Muscle layer of duodenum (tissue), 2 donors: Measurements from ENCODE around the gene MRPS10.
"Not testable (repeated sequence)": the region's sequence is repeated elsewhere in the genome, so short reads cannot be mapped to it uniquely, and the experiment has no call there.

ENCODE experiments used
- H3K27ac ChIP-seq: one replicate; pipeline ENCODE4 v1.7.0; 2013; ENCODE audit warnings: mild to moderate bottlenecking, low read length
- H3K27me3 ChIP-seq: one replicate; pipeline ENCODE4 v1.7.0; 2013; ENCODE audit warnings: low read depth, mild to moderate bottlenecking, control low read depth, low read length
- H3K36me3 ChIP-seq, 2 donors: one replicate each; pipeline ENCODE4 v1.7.0; 2013; ENCODE audit warnings: low read length in 2 of 2, control low read depth in 1 of 2, mild to moderate bottlenecking in 1 of 2; ENCODE audit not compliant: insufficient read depth in 2 of 2, control insufficient read depth in 1 of 2
- H3K4me1 ChIP-seq, 2 donors: one replicate each; pipeline ENCODE4 v1.7.0; 2013; ENCODE audit warnings: low read length in 2 of 2, mild to moderate bottlenecking in 2 of 2, control low read depth in 1 of 2, moderate library complexity in 1 of 2; ENCODE audit not compliant: insufficient read depth in 2 of 2, control insufficient read depth in 1 of 2
- H3K4me3 ChIP-seq, 2 donors: one replicate each; pipeline ENCODE4 v1.7.0; 2013; ENCODE audit warnings: low read length in 2 of 2, low read depth in 1 of 2, mild to moderate bottlenecking in 1 of 2
- H3K9me3 ChIP-seq, 2 donors: one replicate each; pipeline ENCODE4 v1.7.0; 2013; ENCODE audit warnings: low read length in 2 of 2, control low read depth in 1 of 2, mild to moderate bottlenecking in 1 of 2; ENCODE audit not compliant: control insufficient read depth in 1 of 2
- donor health status: healthy.

The MRPS10 gene

GRCh38 chr6:42225419-42225818 lies 7.8 kb upstream of the MRPS10 start:
- Histone ChIP-seq H3K27ac (no peak overlapping the region), H3K27me3 (no peaks in the 10 kb centered on the region), H3K9me3 (no peaks in the 10 kb centered on the region), H3K36me3 (peaks cover under 1 to 6% of the 10 kb centered on the region in 2 donors), H3K4me3 (no peak overlapping the region), H3K4me1 (no peaks in the 10 kb centered on the region)

GRCh38 chr6:42225029-42225339 lies 7.3 kb upstream of the MRPS10 start:
- H3K27me3 ChIP-seq: no peaks in the 10 kb centered on the region
- H3K4me1 ChIP-seq: no peaks in the 10 kb centered on the region
- no peak overlapping the region for H3K4me3 ChIP-seq
- peaks cover 0 to 6% of the 10 kb centered on the region in 2 donors for H3K36me3 ChIP-seq
- H3K9me3 ChIP-seq: no peaks in the 10 kb centered on the region
- peak overlapping the region; percentile 10 for H3K27ac ChIP-seq

GRCh38 chr6:42224222-42225028 lies 6.8 kb upstream of the MRPS10 start:
- H3K4me1 ChIP-seq: no peaks in the 10 kb centered on the region
- H3K36me3 ChIP-seq: peaks cover 0 to 6% of the 10 kb centered on the region in 2 donors
- no peaks in the 10 kb centered on the region for H3K27me3 ChIP-seq
- no peak overlapping the region for H3K4me3 ChIP-seq
- H3K27ac ChIP-seq: peak overlapping the region; percentile 10
- no peaks in the 10 kb centered on the region for H3K9me3 ChIP-seq

- peaks cover 0 to 4% of the 10 kb centered on the region in 2 donors for H3K4me1 ChIP-seq
- H3K9me3 ChIP-seq: no peaks in the 10 kb centered on the region
- H3K36me3 ChIP-seq: peaks cover 0 to 3% of the 10 kb centered on the region in 2 donors
- no peak overlapping the region for H3K4me3 ChIP-seq
- H3K27me3 ChIP-seq: no peaks in the 10 kb centered on the region
- no peak overlapping the region for H3K27ac ChIP-seq
Observed at GRCh38 chr6:42222448-42222847, 4.8 kb upstream of the MRPS10 start.

- Histone ChIP-seq H3K4me1 (peaks cover 3 to 9% of the 10 kb centered on the region in 2 donors), H3K27me3 (no peaks in the 10 kb centered on the region), H3K36me3 (no peaks in the 10 kb centered on the region), H3K9me3 (no peaks in the 10 kb centered on the region), H3K27ac (no peak overlapping the region), H3K4me3 (no peak overlapping the region)
Observed at GRCh38 chr6:42221546-42221945, 3.9 kb upstream of the MRPS10 start.

- Histone ChIP-seq H3K4me3 (no peak overlapping the region), H3K4me1 (peaks cover 4 to 17% of the 10 kb centered on the region in 2 donors), H3K27me3 (no peaks in the 10 kb centered on the region), H3K36me3 (no peaks in the 10 kb centered on the region), H3K27ac (no peak overlapping the region), H3K9me3 (no peaks in the 10 kb centered on the region)
Observed at GRCh38 chr6:42220807-42221206, 3.1 kb upstream of the MRPS10 start.

- Histone ChIP-seq H3K27ac (peak overlapping the region; percentile 92), H3K27me3 (no peaks in the 10 kb centered on the region), H3K4me1 (peaks cover 4 to 28% of the 10 kb centered on the region in 2 donors), H3K36me3 (peaks cover 9 to 13% of the 10 kb centered on the region in 2 donors), H3K4me3 (peak overlapping the region; percentile 94 to 96), H3K9me3 (no peaks in the 10 kb centered on the region)
Observed at GRCh38 chr6:42217157-42217518, 523 bp downstream of the MRPS10 start.

- not testable (repeated sequence) for H3K27me3 ChIP-seq, H3K9me3 ChIP-seq, H3K27ac ChIP-seq
- peak overlapping the region; percentile 94 to 96 for H3K4me3 ChIP-seq
- peaks cover 4 to 28% of the 10 kb centered on the region in 2 donors for H3K4me1 ChIP-seq
- peaks cover 16 to 19% of the 10 kb centered on the region in 2 donors for H3K36me3 ChIP-seq
Observed at GRCh38 chr6:42216495-42216894, 1.2 kb downstream of the MRPS10 start.

- Histone ChIP-seq H3K27ac (no peak overlapping the region), H3K4me1 (peaks cover 4 to 24% of the 10 kb centered on the region in 2 donors), H3K27me3 (no peaks in the 10 kb centered on the region), H3K36me3 (peaks cover 43 to 55% of the 10 kb centered on the region in 2 donors), H3K4me3 (no peak overlapping the region), H3K9me3 (no peaks in the 10 kb centered on the region)
Observed at GRCh38 chr6:42212442-42212841, 5.2 kb downstream of the MRPS10 start.

GRCh38 chr6:42211726-42212125 lies 5.9 kb downstream of the MRPS10 start:
- Histone ChIP-seq H3K27ac (no peak overlapping the region), H3K36me3 (peaks cover 44 to 58% of the 10 kb centered on the region in 2 donors), H3K9me3 (no peaks in the 10 kb centered on the region), H3K4me1 (peaks cover 3 to 20% of the 10 kb centered on the region in 2 donors), H3K27me3 (no peaks in the 10 kb centered on the region), H3K4me3 (no peak overlapping the region)

GRCh38 chr6:42210551-42210950 lies 7.1 kb downstream of the MRPS10 start:
- Histone ChIP-seq H3K27me3 (no peaks in the 10 kb centered on the region), H3K27ac (no peak overlapping the region), H3K36me3 (peaks cover 46 to 65% of the 10 kb centered on the region in 2 donors), H3K4me3 (no peak overlapping the region), H3K9me3 (no peaks in the 10 kb centered on the region), H3K4me1 (peaks cover 0 to 8% of the 10 kb centered on the region in 2 donors)

- not testable (repeated sequence) for H3K4me1 ChIP-seq, H3K9me3 ChIP-seq, H3K4me3 ChIP-seq, H3K27ac ChIP-seq, H3K27me3 ChIP-seq
- peaks cover 41 to 75% of the 10 kb centered on the region in 2 donors for H3K36me3 ChIP-seq
Observed at GRCh38 chr6:42207559-42207958, 10.1 kb downstream of the MRPS10 start.
